Tibial nerve (tissue), 4 donors: ENCODE results near the gene EAF1. TPM values are rescaled to one million over a fixed set of nuclear protein-coding genes. Genes with fewer than 3 reads are reported as not detected.
"Not testable (repeated sequence)": the region's sequence is repeated elsewhere in the genome, so short reads cannot be mapped to it uniquely, and the experiment has no call there.

Experiments
- DNase-seq, 2 donors: peaks; one replicate each; pipeline ENCODE4 v3.0.0-alpha.2; 2019; ENCODE audit warnings: low spot score in 2 of 2
- H3K27ac ChIP-seq, 4 donors: fragments of 200-600 bp; sonication (generic) in 3 of 4; one replicate each; pipeline ENCODE4 v1.5.1; 2017 to 2019; ENCODE audit warnings: mild to moderate bottlenecking in 1 of 4
- H3K27me3 ChIP-seq, 2 donors: fragments of 200-600 bp; sonication (generic) in 1 of 2; one replicate each; pipeline versions ENCODE4 v1.5.1 to v1.6.0; 2017 to 2019
- H3K36me3 ChIP-seq, 3 donors: fragments of 200-600 bp; sonication (generic); one replicate each; pipeline ENCODE4 v1.5.1; 2018 to 2019
- H3K4me1 ChIP-seq, 4 donors: fragments of 200-600 bp; sonication (generic) in 3 of 4; one replicate each; pipeline ENCODE4 v1.5.1; 2017 to 2019
- H3K4me3 ChIP-seq, 4 donors: fragments of 200-600 bp; sonication (generic) in 3 of 4; one replicate each; pipeline ENCODE4 v1.5.1; 2017 to 2019; ENCODE audit warnings: mild to moderate bottlenecking in 1 of 4, moderate library complexity in 1 of 4
- H3K9me3 ChIP-seq, 4 donors: fragments of 200-600 bp; sonication (generic) in 3 of 4; one replicate each; pipeline ENCODE4 v1.5.1; 2017 to 2019
- EP300 ChIP-seq, 2 donors: sonication (generic); formaldehyde crosslinking; IDR thresholded peaks; one replicate each; pipeline ENCODE4 v1.6.1; 2017; ENCODE audit warnings: antibody characterized with exemption in 2 of 2, mild to moderate bottlenecking in 1 of 2
- POLR2A ChIP-seq, 2 donors: fragments of 450-650 bp; IDR thresholded peaks; one replicate each; pipeline ENCODE4 v1.6.1; 2017; ENCODE audit warnings: antibody characterized with exemption in 2 of 2, mild to moderate bottlenecking in 2 of 2, moderate library complexity in 2 of 2
- WGBS, 2 donors: methylation state at CpG; one replicate each; pipeline ENCODE4 v1.1.5; 2018; 5-methylcytosine and 5-hydroxymethylcytosine counted together
- total RNA-seq, 4 donors: library from RNA; depleted of rRNA; stranded (reverse); fragments of >200 nt; gene quantifications; one replicate each; pipeline ENCODE4 v1.1.0, GENCODE V29; 2016
- TF ChIP-seq, protein P1 (sequence below), 5 experiments: fragments of 200-600 bp in 3 of 5; fragments of 450-650 bp in 2 of 5; sonication (generic) in 3 of 5; IDR thresholded peaks; one replicate each; pipeline ENCODE4 v1.5.1; 2016 to 2019; ENCODE audit warnings: antibody characterized with exemption in 5 of 5, mild to moderate bottlenecking in 3 of 5, moderate library complexity in 2 of 5

Gene EAF1
- total RNA-seq, 4 donors from 2014 or later = 16.5 to 26.4 (median 19.3) TPM

DNA sequence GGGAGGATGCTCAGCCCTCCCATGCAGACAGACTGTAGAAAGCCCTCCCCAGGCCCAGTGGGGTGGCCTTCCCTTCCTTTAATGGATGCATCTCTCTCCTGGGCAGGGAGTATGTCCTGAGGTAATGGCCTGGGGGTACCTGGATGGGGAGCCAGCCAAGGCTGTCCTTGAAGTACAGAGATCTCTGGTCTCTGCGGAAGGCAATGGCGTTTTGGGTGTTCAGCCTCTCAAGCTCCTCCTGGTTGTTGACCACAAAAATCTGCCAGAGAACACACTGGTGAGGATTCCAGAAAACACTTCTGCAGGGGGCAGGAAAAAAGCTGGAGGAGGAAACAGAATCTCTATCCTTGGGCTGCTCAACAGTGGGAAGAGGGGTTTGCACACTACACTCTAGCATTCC, 28.9 kb downstream of the EAF1 start:
- Histone ChIP-seq H3K27ac (no peak overlapping the region), H3K4me1 (no peaks in the 10 kb centered on the region), H3K36me3 (peaks cover 0 to 66% (median 0%) of the 10 kb centered on the region in 3 donors), H3K27me3 (no peaks in the 10 kb centered on the region), H3K4me3 (no peak overlapping the region), H3K9me3 (no peaks in the 10 kb centered on the region)
- DNase-seq = no peak
- 81 to 92% methylated on average over 2 of the region's 2 CpGs for WGBS, 2 donors
- no peak for TF ChIP-seq POLR2A (IDR thresholded peaks at IDR 0.05)
- TF ChIP-seq EP300 (IDR thresholded peaks at IDR 0.05) = no peak
- TF ChIP-seq, protein P1, sequence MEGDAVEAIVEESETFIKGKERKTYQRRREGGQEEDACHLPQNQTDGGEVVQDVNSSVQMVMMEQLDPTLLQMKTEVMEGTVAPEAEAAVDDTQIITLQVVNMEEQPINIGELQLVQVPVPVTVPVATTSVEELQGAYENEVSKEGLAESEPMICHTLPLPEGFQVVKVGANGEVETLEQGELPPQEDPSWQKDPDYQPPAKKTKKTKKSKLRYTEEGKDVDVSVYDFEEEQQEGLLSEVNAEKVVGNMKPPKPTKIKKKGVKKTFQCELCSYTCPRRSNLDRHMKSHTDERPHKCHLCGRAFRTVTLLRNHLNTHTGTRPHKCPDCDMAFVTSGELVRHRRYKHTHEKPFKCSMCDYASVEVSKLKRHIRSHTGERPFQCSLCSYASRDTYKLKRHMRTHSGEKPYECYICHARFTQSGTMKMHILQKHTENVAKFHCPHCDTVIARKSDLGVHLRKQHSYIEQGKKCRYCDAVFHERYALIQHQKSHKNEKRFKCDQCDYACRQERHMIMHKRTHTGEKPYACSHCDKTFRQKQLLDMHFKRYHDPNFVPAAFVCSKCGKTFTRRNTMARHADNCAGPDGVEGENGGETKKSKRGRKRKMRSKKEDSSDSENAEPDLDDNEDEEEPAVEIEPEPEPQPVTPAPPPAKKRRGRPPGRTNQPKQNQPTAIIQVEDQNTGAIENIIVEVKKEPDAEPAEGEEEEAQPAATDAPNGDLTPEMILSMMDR (IDR thresholded peaks at IDR 0.05) = no peak

DNA sequence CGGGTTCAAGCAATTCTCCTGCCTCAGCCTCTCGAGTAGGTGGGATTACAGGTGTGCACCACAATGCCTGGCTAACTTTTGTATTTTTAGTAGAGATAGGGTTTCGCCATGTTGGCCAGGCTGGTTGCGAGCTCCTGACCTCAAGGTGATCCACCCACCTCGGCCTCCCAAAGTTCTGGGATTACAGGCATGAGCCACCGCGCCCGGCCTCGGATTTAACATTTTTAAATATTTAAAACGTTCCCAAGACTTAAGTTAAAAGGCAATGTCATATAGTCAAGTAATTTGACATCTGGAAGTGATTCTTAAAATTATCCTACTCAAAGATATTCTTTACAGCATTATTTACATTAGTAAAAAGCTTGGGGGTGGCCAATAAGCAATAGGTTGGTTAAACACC, 29.5 kb downstream of the EAF1 start:
- WGBS, 2 donors = 86 to 87% methylated on average over 10 of the region's 10 CpGs
- not testable (repeated sequence) for H3K9me3 ChIP-seq, H3K4me3 ChIP-seq, H3K27me3 ChIP-seq, H3K27ac ChIP-seq, DNase-seq, H3K4me1 ChIP-seq
- H3K36me3 ChIP-seq = peaks cover 0 to 60% (median 0%) of the 10 kb centered on the region in 3 donors

DNA sequence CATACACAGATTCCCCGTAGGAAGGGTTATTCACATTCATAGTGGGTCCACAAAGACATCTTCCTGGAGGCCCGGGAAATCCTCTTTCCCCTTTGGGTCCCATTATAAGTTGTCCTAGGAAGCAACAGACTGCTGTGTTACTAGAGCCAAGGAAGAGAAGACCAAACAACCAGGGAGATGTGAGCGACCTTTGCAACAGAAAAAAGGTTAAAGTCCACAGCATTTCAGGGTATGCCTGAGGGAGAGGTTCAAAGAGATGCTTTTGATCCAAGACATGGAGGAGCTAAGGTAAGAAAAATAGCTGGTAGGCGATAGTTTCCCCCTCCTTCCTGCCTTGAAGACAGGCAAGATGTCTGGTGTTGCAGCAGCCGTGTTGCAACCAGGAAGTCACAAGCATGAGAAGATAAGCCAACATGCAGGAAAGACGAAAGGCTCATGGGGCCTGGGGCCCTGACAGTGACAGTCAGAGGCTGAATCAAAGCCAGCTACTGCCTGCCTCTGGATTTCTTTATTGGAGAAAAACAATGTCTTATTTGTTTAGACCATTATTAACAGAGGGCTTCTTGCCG, 30.9 kb downstream of the EAF1 start:
- Histone ChIP-seq H3K27ac (no peak overlapping the region), H3K4me1 (no peaks in the 10 kb centered on the region), H3K9me3 (no peaks in the 10 kb centered on the region), H3K27me3 (no peaks in the 10 kb centered on the region), H3K36me3 (peaks cover 0 to 46% (median 0%) of the 10 kb centered on the region in 3 donors), H3K4me3 (no peak overlapping the region)
- TF ChIP-seq EP300 (IDR thresholded peaks at IDR 0.05) (no peak), POLR2A (IDR thresholded peaks at IDR 0.05) (no peak)
- TF ChIP-seq, protein P1 (IDR thresholded peaks at IDR 0.05) = no peak
- 87 to 88% methylated on average over 7 of the region's 7 CpGs for WGBS, 2 donors
- no peak for DNase-seq

DNA sequence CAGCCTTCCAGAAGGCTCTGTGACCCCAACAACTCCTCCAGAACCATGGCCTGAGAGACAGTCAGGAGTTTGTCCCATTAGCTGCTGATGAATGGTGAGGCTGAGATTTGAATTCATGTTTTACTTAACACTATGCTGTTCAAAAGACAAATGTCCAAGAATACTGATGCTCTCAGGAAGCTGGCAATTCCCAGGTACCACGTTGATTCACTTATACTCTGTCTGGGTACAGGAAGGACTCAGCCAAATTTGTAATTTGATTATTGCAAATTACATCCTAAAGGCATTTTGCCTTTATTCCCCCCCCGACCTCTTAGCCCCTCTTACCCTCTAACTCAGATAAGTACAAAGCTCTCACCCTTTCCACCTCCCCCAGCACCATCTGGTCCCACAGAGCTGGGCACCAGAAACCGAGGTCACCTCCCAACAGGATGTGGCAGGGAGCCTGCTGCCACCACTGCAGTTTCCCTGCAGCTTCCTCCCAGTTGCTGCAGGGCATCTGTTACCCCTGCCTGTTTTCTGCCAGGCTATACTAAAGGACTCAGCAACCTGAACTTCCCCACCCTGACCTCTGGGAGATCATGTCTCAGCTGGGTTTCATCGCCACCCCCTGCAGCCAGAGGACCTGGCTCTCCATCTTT, 33.6 kb downstream of the EAF1 start:
- DNase-seq = no peak
- 59 to 61% methylated on average over 4 of the region's 4 CpGs for WGBS, 2 donors
- no peaks in the 10 kb centered on the region for H3K27me3 ChIP-seq
- no peak overlapping the region for H3K4me3 ChIP-seq
- H3K36me3 ChIP-seq = peaks cover 0 to 45% (median 0%) of the 10 kb centered on the region in 3 donors
- no peaks in the 10 kb centered on the region for H3K4me1 ChIP-seq
- no peaks in the 10 kb centered on the region for H3K9me3 ChIP-seq
- H3K27ac ChIP-seq = no peak overlapping the region
- TF ChIP-seq POLR2A (IDR thresholded peaks at IDR 0.05) (no peak), EP300 (IDR thresholded peaks at IDR 0.05) (no peak)
- TF ChIP-seq, protein P1 (IDR thresholded peaks at IDR 0.05) = no peak

DNA sequence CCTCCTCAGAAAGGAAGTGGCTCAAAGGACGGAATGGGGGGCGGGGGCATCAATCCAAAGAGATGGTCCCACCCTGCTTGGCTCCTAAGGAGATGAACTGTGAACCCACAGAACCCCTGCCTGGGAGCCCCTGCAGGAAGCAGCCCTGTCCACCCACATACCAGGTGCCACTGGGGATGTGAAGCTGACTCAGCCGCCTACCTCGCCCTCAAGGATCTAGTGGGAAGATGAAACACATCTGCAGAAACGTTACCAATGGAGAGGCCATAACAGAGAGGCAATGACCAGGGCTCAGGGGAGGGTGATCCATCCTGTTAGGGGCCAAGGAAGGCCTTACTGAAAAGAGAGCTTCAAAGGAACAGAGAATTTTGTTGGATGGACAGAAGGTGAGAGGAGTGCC, 35.1 kb downstream of the EAF1 start:
- no peak for TF ChIP-seq EP300 (IDR thresholded peaks at IDR 0.05)
- TF ChIP-seq, protein P1 (IDR thresholded peaks at IDR 0.05) = no peak
- no peak for TF ChIP-seq POLR2A (IDR thresholded peaks at IDR 0.05)
- WGBS, 2 donors = 81 to 85% methylated on average over 5 of the region's 5 CpGs
- H3K36me3 ChIP-seq = peaks cover 0 to 44% (median 0%) of the 10 kb centered on the region in 3 donors
- no peak for DNase-seq
- no peak overlapping the region for H3K27ac ChIP-seq
- no peak overlapping the region for H3K4me3 ChIP-seq
- no peaks in the 10 kb centered on the region for H3K27me3 ChIP-seq
- no peaks in the 10 kb centered on the region for H3K9me3 ChIP-seq
- no peaks in the 10 kb centered on the region for H3K4me1 ChIP-seq
